HL-60 (cell line): Measurements from ENCODE around the gene VAV2.

Experiments used
- POLR2AphosphoS5 ChIP-seq: IDR thresholded peaks from 2 replicates; pipeline ENCODE4 v1.6.1; 2012; ENCODE audit warnings: low read depth
- REST ChIP-seq: IDR thresholded peaks from 2 replicates; pipeline ENCODE4 v1.6.1; 2012; ENCODE audit warnings: low read depth; ENCODE audit not compliant: insufficient replicate concordance
- TF ChIP-seq, protein P1 (sequence below): IDR thresholded peaks from one replicate; pipeline ENCODE4 v1.5.1; 2011; ENCODE audit warnings: low read length, control low read depth, inconsistent platforms; ENCODE audit not compliant: insufficient read depth

DNA sequence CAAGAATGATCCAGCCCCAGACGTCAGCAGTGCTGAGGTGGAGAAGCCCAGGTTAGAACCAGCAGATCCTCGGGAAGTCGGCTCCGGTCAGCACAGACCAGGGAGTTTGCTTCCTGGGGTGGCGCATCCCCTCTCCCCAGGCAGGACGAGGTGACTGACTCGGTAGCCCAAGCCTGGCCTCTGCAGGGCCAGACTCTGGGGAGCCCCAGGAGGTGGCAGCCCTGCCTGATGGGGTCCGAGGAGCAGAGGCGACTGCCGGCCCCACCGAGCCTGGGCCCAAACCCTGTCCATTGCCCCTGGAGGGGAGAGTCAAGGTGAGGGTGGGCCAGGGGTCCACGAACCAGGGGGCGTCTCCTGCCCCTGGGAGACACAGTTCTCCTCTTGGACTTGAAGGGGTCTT is 201.1 kb downstream of the VAV2 start:
- TF ChIP-seq, protein P1, sequence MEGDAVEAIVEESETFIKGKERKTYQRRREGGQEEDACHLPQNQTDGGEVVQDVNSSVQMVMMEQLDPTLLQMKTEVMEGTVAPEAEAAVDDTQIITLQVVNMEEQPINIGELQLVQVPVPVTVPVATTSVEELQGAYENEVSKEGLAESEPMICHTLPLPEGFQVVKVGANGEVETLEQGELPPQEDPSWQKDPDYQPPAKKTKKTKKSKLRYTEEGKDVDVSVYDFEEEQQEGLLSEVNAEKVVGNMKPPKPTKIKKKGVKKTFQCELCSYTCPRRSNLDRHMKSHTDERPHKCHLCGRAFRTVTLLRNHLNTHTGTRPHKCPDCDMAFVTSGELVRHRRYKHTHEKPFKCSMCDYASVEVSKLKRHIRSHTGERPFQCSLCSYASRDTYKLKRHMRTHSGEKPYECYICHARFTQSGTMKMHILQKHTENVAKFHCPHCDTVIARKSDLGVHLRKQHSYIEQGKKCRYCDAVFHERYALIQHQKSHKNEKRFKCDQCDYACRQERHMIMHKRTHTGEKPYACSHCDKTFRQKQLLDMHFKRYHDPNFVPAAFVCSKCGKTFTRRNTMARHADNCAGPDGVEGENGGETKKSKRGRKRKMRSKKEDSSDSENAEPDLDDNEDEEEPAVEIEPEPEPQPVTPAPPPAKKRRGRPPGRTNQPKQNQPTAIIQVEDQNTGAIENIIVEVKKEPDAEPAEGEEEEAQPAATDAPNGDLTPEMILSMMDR: no peak
- TF ChIP-seq POLR2AphosphoS5 (no peak), REST (no peak)
